H1 (cell line): ENCODE data around the gene PPIF. TPM values are rescaled to one million over a fixed set of nuclear protein-coding genes. Genes with fewer than 3 reads are reported as not detected.

Experiments
- CTCF ChIA-PET: fragments of 300-600 bp; sonication (Branson Sonifier 250); formaldehyde crosslinking; loops from one replicate; lab custom pipeline; 2021; ENCODE audit not compliant: partially characterized antibody; lab: Charles Lee
- POLR2A ChIA-PET: fragments of 300-600 bp; sonication (Branson Sonifier 250); formaldehyde crosslinking; loops from one replicate; lab custom pipeline; 2021; ENCODE audit warnings: inconsistent platforms; ENCODE audit not compliant: partially characterized antibody; lab: Charles Lee
- DNase-seq, 2 experiments: peaks; one replicate each; pipeline versions ENCODE4 v3.0.0 to v3.0.0-alpha.2; 2010 to 2022; ENCODE audit warnings: low spot score in 2 of 2, low read depth in 1 of 2, mixed read lengths in 1 of 2
- FAIRE-seq: peaks from 2 replicates; lab custom pipeline; 2011; peaks lifted over from hg19 to GRCh38; lab: Jason Lieb, UNC
- H2AFZ ChIP-seq: 2 replicates; pipeline ENCODE4 v1.8.1; 2012; ENCODE audit warnings: low read length, inconsistent platforms
- H2AK5ac ChIP-seq: 2 replicates; pipeline ENCODE4 v1.6.1; 2013; ENCODE audit warnings: low read depth, low read length
- H2BK120ac ChIP-seq: replicated peaks from 2 replicates; pipeline ENCODE3; 2013; ENCODE audit warnings: low read depth, low read length, inconsistent platforms
- H2BK12ac ChIP-seq: 2 replicates; pipeline ENCODE4 v1.6.1; 2013; ENCODE audit warnings: low read depth, low read length
- H2BK15ac ChIP-seq: 2 replicates; pipeline ENCODE4 v1.6.1; 2013; ENCODE audit warnings: low read length
- H2BK20ac ChIP-seq: 2 replicates; pipeline ENCODE4 v1.6.1; 2013; ENCODE audit warnings: low read length
- H2BK5ac ChIP-seq: 2 replicates; pipeline ENCODE4 v1.6.1; 2013; ENCODE audit warnings: low read depth, low read length
- H3K14ac ChIP-seq: 2 replicates; pipeline ENCODE4 v1.6.1; 2013; ENCODE audit warnings: inconsistent platforms; ENCODE audit not compliant: insufficient read length
- H3K18ac ChIP-seq: 2 replicates; pipeline ENCODE4 v1.6.1; 2013; ENCODE audit warnings: low read length; ENCODE audit errors: extremely low read depth
- H3K23ac ChIP-seq: 2 replicates; pipeline ENCODE4 v1.6.1; 2013; ENCODE audit warnings: inconsistent platforms; ENCODE audit not compliant: insufficient read length
- H3K23me2 ChIP-seq: 2 replicates; pipeline ENCODE4 v1.6.1; 2013; ENCODE audit warnings: low read depth, low read length
- H3K27ac ChIP-seq: 2 replicates; pipeline ENCODE4 v1.6.1; 2011; ENCODE audit warnings: low read depth, low read length, inconsistent platforms
- H3K27me3 ChIP-seq, 4 experiments: replicated peaks in 1 of 4; 1 replicate in 1 of 4; 2 replicates in 3 of 4; pipeline versions ENCODE4 v1.6.1 to v1.8.1; 2011 to 2013; ENCODE audit warnings: low read length in 3 of 4, mild to moderate bottlenecking in 3 of 4, inconsistent platforms in 2 of 4, mixed read lengths in 2 of 4, moderate library complexity in 1 of 4; ENCODE audit not compliant: control insufficient read depth in 3 of 4, insufficient read depth in 3 of 4; ENCODE audit errors: extremely low read depth in 1 of 4
- H3K36me3 ChIP-seq, 4 experiments: 2 replicates each; pipeline versions ENCODE4 v1.6.1 to v1.8.1; 2011 to 2013; ENCODE audit warnings: mild to moderate bottlenecking in 4 of 4, low read length in 3 of 4, moderate library complexity in 2 of 4, control low read depth in 1 of 4, inconsistent platforms in 1 of 4; ENCODE audit not compliant: insufficient read depth in 4 of 4, control insufficient read depth in 2 of 4
- H3K4ac ChIP-seq: replicated peaks from 2 replicates; pipeline ENCODE3; 2013; ENCODE audit warnings: low read length, low read depth, mixed read lengths, inconsistent platforms; ENCODE audit not compliant: insufficient read length
- H3K4me1 ChIP-seq, 4 experiments: replicated peaks in 1 of 4; 1 replicate in 1 of 4; 2 replicates in 3 of 4; pipeline versions ENCODE4 v1.6.1 to v1.8.1; 2011 to 2013; ENCODE audit warnings: low read length in 3 of 4, inconsistent platforms in 2 of 4, mixed read lengths in 1 of 4; ENCODE audit not compliant: insufficient read depth in 4 of 4, control insufficient read depth in 3 of 4
- H3K4me2 ChIP-seq, 2 experiments: 2 replicates each; pipeline versions ENCODE4 v1.6.1 to v1.8.1; 2011 to 2013; ENCODE audit warnings: low read depth in 2 of 2, low read length in 2 of 2, control low read depth in 1 of 2, inconsistent platforms in 1 of 2, mild to moderate bottlenecking in 1 of 2; ENCODE audit not compliant: insufficient read depth in 1 of 2
- H3K4me3 ChIP-seq, 4 experiments: fragments of 200-600, 300-600 bp in 1 of 4; sonication (generic), shearing (Covaris generic), sonication (Bioruptor Twin) in 1 of 4; 2 replicates each; pipeline versions ENCODE4 v1.5.1 to v1.8.1; 2011 to 2016; ENCODE audit warnings: low read length in 4 of 4, low read depth in 3 of 4, control low read depth in 2 of 4, inconsistent platforms in 2 of 4, mild to moderate bottlenecking in 2 of 4, mixed read lengths in 1 of 4, moderate library complexity in 1 of 4; ENCODE audit not compliant: insufficient read depth in 2 of 4; ENCODE audit errors: extremely low read depth in 1 of 4
- H3K56ac ChIP-seq: replicated peaks from 2 replicates; pipeline ENCODE3; 2013; ENCODE audit warnings: low read depth, mild to moderate bottlenecking, mixed read lengths, low read length, inconsistent platforms; ENCODE audit not compliant: insufficient read length
- H3K79me1 ChIP-seq: 2 replicates; pipeline ENCODE4 v1.6.1; 2013; ENCODE audit warnings: low read depth, low read length, control low read depth
- H3K79me2 ChIP-seq, 2 experiments: 2 replicates each; pipeline versions ENCODE4 v1.6.1 to v1.8.1; 2012 to 2013; ENCODE audit warnings: low read length in 2 of 2, mild to moderate bottlenecking in 2 of 2, inconsistent platforms in 1 of 2; ENCODE audit not compliant: insufficient read depth in 2 of 2, control insufficient read depth in 1 of 2
- H3K9ac ChIP-seq, 4 experiments: replicated peaks in 1 of 4; 1 replicate in 1 of 4; 2 replicates in 3 of 4; pipeline versions ENCODE4 v1.6.1 to v1.8.1; 2011 to 2013; ENCODE audit warnings: low read depth in 3 of 4, low read length in 3 of 4, control low read depth in 2 of 4, mild to moderate bottlenecking in 2 of 4, moderate library complexity in 2 of 4, inconsistent platforms in 1 of 4; ENCODE audit errors: extremely low read depth in 1 of 4
- H3K9me3 ChIP-seq, 2 experiments: 2 replicates each; pipeline versions ENCODE4 v1.6.1 to v1.8.1; 2012 to 2013; ENCODE audit warnings: mild to moderate bottlenecking in 2 of 2, moderate library complexity in 2 of 2, control low read depth in 1 of 2, inconsistent platforms in 1 of 2, low read depth in 1 of 2, low read length in 1 of 2, mixed read lengths in 1 of 2; ENCODE audit not compliant: insufficient read depth in 2 of 2
- H4K20me1 ChIP-seq, 2 experiments: replicated peaks in 1 of 2; 2 replicates each; pipeline versions ENCODE3 to v1.8.1; 2011 to 2013; ENCODE audit warnings: inconsistent platforms in 2 of 2, low read length in 2 of 2, mild to moderate bottlenecking in 1 of 2; ENCODE audit not compliant: insufficient read depth in 2 of 2, control insufficient read depth in 1 of 2
- H4K5ac ChIP-seq: 2 replicates; pipeline ENCODE4 v1.6.1; 2013; ENCODE audit warnings: low read length, low read depth, mixed read lengths, inconsistent platforms; ENCODE audit not compliant: insufficient read length
- H4K8ac ChIP-seq: 2 replicates; pipeline ENCODE4 v1.8.0; 2013; ENCODE audit warnings: mild to moderate bottlenecking, moderate library complexity, low read length, inconsistent platforms; ENCODE audit not compliant: insufficient read depth; ENCODE audit errors: extremely low read depth
- H4K91ac ChIP-seq: replicated peaks from 2 replicates; pipeline ENCODE3; 2013; ENCODE audit warnings: low read length, mixed read lengths, inconsistent platforms; ENCODE audit not compliant: insufficient read length
- ASH2L ChIP-seq: fragments of 200-600, 300-600 bp; sonication (generic); IDR thresholded peaks from one replicate; pipeline ENCODE4 v1.7.1; 2017; ENCODE audit warnings: low read length
- CHD1 ChIP-seq: IDR thresholded peaks from 2 replicates; pipeline ENCODE4 v1.6.1; 2012; ENCODE audit warnings: low read depth, low read length, improper control_type of control experiment
- E2F6 ChIP-seq: IDR thresholded peaks from 2 replicates; pipeline ENCODE4 v1.6.1; 2012; ENCODE audit warnings: inconsistent platforms
- EGR1 ChIP-seq: IDR thresholded peaks from 2 replicates; pipeline ENCODE4 v1.6.1; 2011; ENCODE audit warnings: low read depth, low read length, borderline replicate concordance
- KDM5A ChIP-seq: fragments of 200-600 bp; IDR thresholded peaks from 2 replicates; pipeline ENCODE4 v1.7.1; 2012; ENCODE audit warnings: mild to moderate bottlenecking, low read length, inconsistent platforms, mixed read lengths
- MAFK ChIP-seq: IDR thresholded peaks from 2 replicates; pipeline ENCODE4 v1.6.1; 2012; ENCODE audit warnings: low read depth, mild to moderate bottlenecking, improper control_type of control experiment, low read length
- RAD21 ChIP-seq, 2 experiments: IDR thresholded peaks in 1 of 2; conservative IDR thresholded peaks in 1 of 2; 2 replicates each; pipeline ENCODE4 v1.6.1; 2011; ENCODE audit warnings: low read depth in 2 of 2, low read length in 2 of 2, improper control_type of control experiment in 1 of 2, inconsistent platforms in 1 of 2, mild to moderate bottlenecking in 1 of 2, moderate library complexity in 1 of 2
- RFX5 ChIP-seq: IDR thresholded peaks from 2 replicates; pipeline ENCODE4 v1.6.1; 2011; ENCODE audit warnings: low read depth, low read length, improper control_type of control experiment, borderline replicate concordance
- TBP ChIP-seq: IDR thresholded peaks from 2 replicates; pipeline ENCODE4 v1.6.1; 2011; ENCODE audit warnings: low read depth, low read length, improper control_type of control experiment
- USF2 ChIP-seq: IDR thresholded peaks from 2 replicates; pipeline ENCODE4 v1.6.1; 2011; ENCODE audit warnings: low read length, improper control_type of control experiment
- WGBS, 2 experiments: shearing (Covaris generic) in 1 of 2; methylation state at CpG; one replicate each; pipeline versions ENCODE4 v1.1.6 to v1.1.7; 2013 to 2015; ENCODE audit warnings: low lambda C conversion rate in 2 of 2, mixed read lengths in 2 of 2, inconsistent platforms in 1 of 2, low coverage in 1 of 2, missing lambda C conversion rate in 1 of 2; ENCODE audit not compliant: insufficient replicate concordance in 2 of 2, insufficient coverage in 1 of 2, insufficient read length in 1 of 2; ENCODE audit errors: extremely low coverage in 1 of 2, missing lambda C conversion rate in 1 of 2; 5-methylcytosine and 5-hydroxymethylcytosine counted together
- polyA plus RNA-seq, 7 experiments: library from polyadenylated mRNA; depleted of rRNA in 3 of 7; stranded (reverse) in 5 of 7; unstranded in 2 of 7; fragments of >200 nt in 5 of 7; fragments of 200-250 nt in 2 of 7; gene quantifications; 1 replicate in 5 of 7; 2 replicates in 1 of 7; 4 replicates in 1 of 7; pipeline versions ENCODE4 v1.2.1 to v1.2.3, GENCODE V29; 2011 to 2013; ENCODE audit warnings: missing spikeins in 2 of 7, mixed read lengths in 2 of 7
- total RNA-seq: library from RNA; stranded (reverse); fragmentation: NEBNext Ultra II Directional; extraction: Animal tissue kit (Norgen Biotek cat#: 25700); gene quantifications from 2 replicates; pipeline ENCODE4 v1.2.1, GENCODE V29; 2021
- TF ChIP-seq, protein P1 (sequence below): IDR thresholded peaks from 2 replicates; pipeline ENCODE4 v1.6.1; 2011; ENCODE audit warnings: low read depth, mild to moderate bottlenecking, low read length; ENCODE audit not compliant: insufficient read depth

PPIF gene
- total and polyA plus RNA-seq, 2 of the 8 experiments (the other 6 are each of a cell fraction or from before 2014, with no cell fraction given) = 70.2 to 77.6 TPM

DNA sequence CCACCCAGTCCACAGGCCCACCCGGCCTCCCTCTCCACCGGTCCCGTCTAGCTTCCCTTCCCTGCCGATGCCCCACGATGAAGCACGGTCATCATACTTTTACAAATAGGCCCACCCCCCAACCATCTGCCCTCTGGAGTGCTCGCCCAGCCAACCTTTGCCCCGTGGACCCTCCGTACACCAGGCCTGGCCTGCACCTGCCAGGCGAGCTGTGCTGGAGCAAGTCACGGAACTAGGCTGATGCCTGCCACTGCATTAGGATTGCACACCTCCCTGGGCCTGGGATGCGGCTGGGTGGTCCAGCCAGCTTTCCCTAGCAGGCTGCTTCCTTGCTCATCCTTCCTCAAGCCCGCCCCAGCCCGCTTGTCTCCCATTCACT is 44.7 kb downstream of the PPIF start:
- Histone ChIP-seq H2AK5ac (no peak overlapping the region), H3K79me1 (no peaks in the 10 kb centered on the region), H2BK12ac (no peak overlapping the region), H3K27me3 (no peaks in the 10 kb centered on the region; a peak in 1 of 7 replicates), H3K4me2 (no peak overlapping the region), H3K18ac (no peak overlapping the region), H2BK120ac (no peak overlapping the region), H3K56ac (no peak overlapping the region), H3K23ac (no peak overlapping the region), H3K4ac (no peak overlapping the region), H2BK5ac (no peak overlapping the region; the same call in 1 of the 2 replicates), H4K8ac (no peak overlapping the region), H3K14ac (no peak overlapping the region), H2AFZ (no peak overlapping the region), H3K4me1 (no peaks in the 10 kb centered on the region; a peak in 1 of 7 replicates), H4K20me1 (no peaks in the 10 kb centered on the region), H3K4me3 (no peak overlapping the region), H2BK20ac (no peak overlapping the region), H2BK15ac (no peak overlapping the region), H3K9me3 (no peaks in the 10 kb centered on the region), H3K79me2 (no peaks in the 10 kb centered on the region), H4K91ac (no peak overlapping the region), H3K9ac (no peak overlapping the region), H3K36me3 (no peaks in the 10 kb centered on the region), H4K5ac (no peak overlapping the region), H3K23me2 (no peaks in the 10 kb centered on the region; the same call in 1 of the 2 replicates), H3K27ac (no peak overlapping the region)
- FAIRE-seq = no peak
- DNase-seq = no peak
- ChIA-PET POLR2A (no interaction called here), CTCF (interaction anchor here (0.6 to 5.9 kb wide), 11 partner anchors 7 to 1358 kb away, joined by 3 to 65 read pairs (median 4); no protein-coding TSS in a partner anchor)
- WGBS, 2 experiments = 89% methylated on average over 14 of the region's 14 CpGs; no CpG with 5 or more reads in 1 of the 2 experiments
- TF ChIP-seq, protein P1, sequence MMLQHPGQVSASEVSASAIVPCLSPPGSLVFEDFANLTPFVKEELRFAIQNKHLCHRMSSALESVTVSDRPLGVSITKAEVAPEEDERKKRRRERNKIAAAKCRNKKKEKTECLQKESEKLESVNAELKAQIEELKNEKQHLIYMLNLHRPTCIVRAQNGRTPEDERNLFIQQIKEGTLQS = no peak
- TF ChIP-seq RAD21 (IDR thresholded peaks at IDR 0.05 in 1 of 2, conservative IDR thresholded peaks at IDR 0.05 in 1 of 2; ENCODE audit: low read depth in 2 of 2, low read length in 2 of 2) = no peak
- no peak for TF ChIP-seq ASH2L
- TF ChIP-seq E2F6 = no peak
- no peak for TF ChIP-seq MAFK
- no peak for TF ChIP-seq USF2
- TF ChIP-seq TBP = no peak
- TF ChIP-seq CHD1 = no peak
- no peak for TF ChIP-seq EGR1
- no peak for TF ChIP-seq RFX5
- no peak for TF ChIP-seq KDM5A
